ENCODE results near the gene ACTR8. TPM values are rescaled to one million over a fixed set of nuclear protein-coding genes. Genes with fewer than 3 reads are reported as not detected.

ACTR8 gene
- total RNA-seq, 6 donors from 2014 or later = 16.2 to 29.7 (median 20.4) TPM

DNA sequence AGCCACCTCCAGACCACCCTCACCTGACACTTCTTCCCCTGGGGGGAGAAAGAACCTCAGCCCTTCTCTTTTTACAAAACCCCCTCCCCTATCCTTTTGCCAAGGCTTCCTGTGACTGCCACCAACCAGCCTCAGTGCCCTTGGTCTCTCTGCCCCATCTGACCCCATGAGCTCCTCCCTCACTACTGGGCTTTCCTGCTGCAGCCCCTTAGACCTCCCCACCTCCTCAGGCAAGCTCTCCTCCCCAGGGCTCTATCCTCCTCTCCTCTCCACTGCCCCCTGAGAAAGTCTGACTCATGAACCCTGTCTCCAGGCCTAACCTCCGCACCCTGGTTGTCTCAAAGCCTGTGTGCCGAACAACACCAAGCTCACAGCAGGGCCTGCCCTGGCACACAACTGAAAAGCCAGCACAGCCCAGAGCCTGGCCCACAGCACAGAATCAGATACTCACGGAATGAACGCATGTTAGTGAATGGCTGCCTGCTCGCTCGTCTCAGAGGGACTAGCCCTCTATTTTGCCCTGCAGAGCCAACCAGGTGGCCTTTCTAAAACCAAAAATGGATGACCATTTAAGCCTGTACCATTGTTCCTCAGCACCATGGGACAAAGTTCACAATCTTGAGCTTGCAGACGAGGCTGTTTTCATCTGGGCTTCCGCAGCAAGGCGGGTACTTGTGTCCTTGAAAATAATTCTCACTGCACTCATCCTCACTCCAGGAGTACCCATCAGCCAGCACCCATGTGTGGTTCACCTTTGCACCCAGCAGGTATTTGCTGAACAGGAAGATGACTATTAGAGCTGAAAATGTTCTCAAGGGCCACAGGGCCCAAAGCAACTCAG is 37.5 kb downstream of the ACTR8 start:
- DNase-seq = no peak
- Histone ChIP-seq H3K9me3 (no peaks in the 10 kb centered on the region), H3K27me3 (peaks cover 0 to 2% (median 0%) of the 10 kb centered on the region in 4 donors), H3K36me3 (no peaks in the 10 kb centered on the region), H3K4me1 (peaks cover 8 to 48% (median 22%) of the 10 kb centered on the region in 4 donors), H3K27ac (no peak overlapping the region), H3K4me3 (no peak overlapping the region)
- TF ChIP-seq, protein P1, sequence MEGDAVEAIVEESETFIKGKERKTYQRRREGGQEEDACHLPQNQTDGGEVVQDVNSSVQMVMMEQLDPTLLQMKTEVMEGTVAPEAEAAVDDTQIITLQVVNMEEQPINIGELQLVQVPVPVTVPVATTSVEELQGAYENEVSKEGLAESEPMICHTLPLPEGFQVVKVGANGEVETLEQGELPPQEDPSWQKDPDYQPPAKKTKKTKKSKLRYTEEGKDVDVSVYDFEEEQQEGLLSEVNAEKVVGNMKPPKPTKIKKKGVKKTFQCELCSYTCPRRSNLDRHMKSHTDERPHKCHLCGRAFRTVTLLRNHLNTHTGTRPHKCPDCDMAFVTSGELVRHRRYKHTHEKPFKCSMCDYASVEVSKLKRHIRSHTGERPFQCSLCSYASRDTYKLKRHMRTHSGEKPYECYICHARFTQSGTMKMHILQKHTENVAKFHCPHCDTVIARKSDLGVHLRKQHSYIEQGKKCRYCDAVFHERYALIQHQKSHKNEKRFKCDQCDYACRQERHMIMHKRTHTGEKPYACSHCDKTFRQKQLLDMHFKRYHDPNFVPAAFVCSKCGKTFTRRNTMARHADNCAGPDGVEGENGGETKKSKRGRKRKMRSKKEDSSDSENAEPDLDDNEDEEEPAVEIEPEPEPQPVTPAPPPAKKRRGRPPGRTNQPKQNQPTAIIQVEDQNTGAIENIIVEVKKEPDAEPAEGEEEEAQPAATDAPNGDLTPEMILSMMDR (IDR thresholded peaks at IDR 0.05) = no peak
- TF ChIP-seq POLR2A (IDR thresholded peaks at IDR 0.05) = no peak
- TF ChIP-seq EP300 (IDR thresholded peaks at IDR 0.05) = no peak
- TF ChIP-seq POLR2AphosphoS5 (IDR thresholded peaks at IDR 0.05) = no peak
- no peak for ATAC-seq (ENCODE audit: low FRiP score in 2 of 2)
- 81 to 96% methylated on average over 8 to 9 of the region's 9 CpGs for WGBS, 2 donors

DNA sequence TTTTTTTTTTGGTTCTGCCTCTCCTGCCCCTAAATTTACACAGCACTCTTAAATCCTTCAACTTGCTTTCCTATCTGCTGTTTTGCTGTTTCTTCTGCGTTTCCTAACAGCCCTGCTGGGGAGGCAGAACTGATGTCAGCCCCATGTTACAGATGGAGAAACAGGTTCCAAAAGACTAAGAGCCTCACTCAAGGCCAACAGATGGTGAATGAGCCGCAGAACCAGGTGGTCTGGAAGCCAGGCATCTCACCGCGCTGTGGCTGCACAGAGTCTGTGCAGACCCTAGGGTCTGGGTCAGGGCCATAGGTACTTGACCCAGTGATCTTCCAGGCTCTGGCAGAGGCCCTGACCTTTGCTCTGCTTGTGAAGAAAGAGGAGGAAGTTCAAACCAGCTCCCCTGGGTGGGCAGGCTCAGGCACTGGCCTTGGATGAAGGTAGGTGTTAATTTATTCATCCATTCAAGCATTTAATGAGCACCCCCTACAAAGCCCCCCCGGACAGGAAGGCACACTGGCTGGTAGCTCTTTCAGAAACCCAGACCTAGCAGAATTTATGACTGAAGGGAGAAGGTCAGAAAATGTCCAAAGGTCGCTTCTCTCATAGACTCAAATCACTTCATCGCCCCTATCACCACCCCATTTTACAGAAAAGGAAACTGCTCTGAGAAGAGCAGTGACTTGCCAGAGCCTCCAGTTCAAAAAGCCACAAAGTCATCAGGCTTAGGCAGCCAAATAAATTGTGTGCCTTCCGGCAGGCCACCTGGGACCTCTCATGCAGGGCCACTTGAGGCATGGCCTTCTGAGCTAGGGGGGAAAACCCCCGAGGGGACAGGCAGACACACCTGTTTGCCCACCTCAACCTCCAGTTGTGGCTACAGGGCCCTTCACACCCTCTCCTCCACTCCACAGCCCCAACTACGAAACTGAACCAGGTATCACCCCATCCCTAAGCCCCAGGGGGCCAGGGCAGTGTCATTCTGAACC is 38.5 kb downstream of the ACTR8 start:
- ATAC-seq (ENCODE audit: low FRiP score in 2 of 2) (no peak), DNase-seq (no peak)
- H3K9me3 ChIP-seq = no peaks in the 10 kb centered on the region
- TF ChIP-seq POLR2A (IDR thresholded peaks at IDR 0.05) = no peak
- no peak for TF ChIP-seq POLR2AphosphoS5 (IDR thresholded peaks at IDR 0.05)
- TF ChIP-seq, protein P1 (IDR thresholded peaks at IDR 0.05) = no peak
- TF ChIP-seq EP300 (IDR thresholded peaks at IDR 0.05) = no peak
- no peak overlapping the region for H3K27ac ChIP-seq
- WGBS, 2 donors = 75 to 83% methylated on average over 8 to 10 of the region's 10 CpGs
- no peaks in the 10 kb centered on the region for H3K36me3 ChIP-seq
- H3K4me3 ChIP-seq = no peak overlapping the region
- peaks cover 8 to 48% (median 22%) of the 10 kb centered on the region in 4 donors for H3K4me1 ChIP-seq
- H3K27me3 ChIP-seq = peaks cover 0 to 2% (median 0%) of the 10 kb centered on the region in 4 donors

DNA sequence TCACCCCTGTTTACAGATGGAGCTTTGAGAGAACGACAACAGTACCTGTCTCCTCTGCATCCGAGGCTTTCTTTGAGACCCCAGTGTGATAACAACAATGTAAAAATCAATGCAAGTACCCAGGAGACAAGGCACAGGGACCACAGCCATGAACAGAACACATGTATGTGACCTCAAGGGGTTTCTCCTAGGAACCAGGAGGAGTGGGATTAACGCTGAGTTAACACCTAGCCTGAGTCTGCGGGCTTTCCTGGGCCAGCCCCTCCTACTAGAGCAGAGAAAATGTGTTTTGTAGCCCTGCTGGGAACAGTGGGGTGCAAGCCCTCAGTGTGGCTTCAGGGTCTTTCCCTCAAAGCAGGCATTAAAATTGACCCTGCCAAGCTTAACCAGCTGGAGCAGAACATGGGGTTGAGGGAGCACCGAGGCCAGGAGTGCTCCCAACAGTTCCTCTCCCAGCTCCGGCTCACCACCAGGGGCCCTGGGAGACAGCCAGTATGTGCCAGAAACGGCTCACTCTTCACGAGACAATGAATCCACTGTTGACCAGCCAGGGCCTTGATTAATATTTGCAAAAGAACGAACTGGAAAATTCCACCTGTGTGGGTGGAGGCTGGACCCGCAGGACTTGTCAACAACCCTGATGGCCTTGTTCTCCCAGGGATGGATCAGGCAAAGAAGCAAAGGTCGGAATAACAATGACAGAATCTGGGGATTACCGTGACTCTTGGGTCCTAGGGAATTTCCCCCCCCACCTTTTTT is 39.3 kb downstream of the ACTR8 start:
- DNase-seq (peak in 1 of 2 donors; percentile 62), ATAC-seq (ENCODE audit: low FRiP score in 2 of 2) (no peak)
- Histone ChIP-seq H3K4me1 (peaks cover 8 to 49% (median 22%) of the 10 kb centered on the region in 4 donors), H3K27me3 (peaks cover 0 to 2% (median 0%) of the 10 kb centered on the region in 4 donors), H3K27ac (peak overlapping the region in 2 of 4 donors; percentile 37 to 39), H3K36me3 (no peaks in the 10 kb centered on the region), H3K4me3 (no peak overlapping the region), H3K9me3 (no peaks in the 10 kb centered on the region)
- TF ChIP-seq EP300 (IDR thresholded peaks at IDR 0.05) = no peak
- TF ChIP-seq, protein P1 (IDR thresholded peaks at IDR 0.05) = peak in 1 of 6 experiments; percentile 24
- TF ChIP-seq POLR2AphosphoS5 (IDR thresholded peaks at IDR 0.05) = no peak
- no peak for TF ChIP-seq POLR2A (IDR thresholded peaks at IDR 0.05)
- WGBS, 2 donors = 52 to 57% methylated on average over 11 to 12 of the region's 12 CpGs

DNA sequence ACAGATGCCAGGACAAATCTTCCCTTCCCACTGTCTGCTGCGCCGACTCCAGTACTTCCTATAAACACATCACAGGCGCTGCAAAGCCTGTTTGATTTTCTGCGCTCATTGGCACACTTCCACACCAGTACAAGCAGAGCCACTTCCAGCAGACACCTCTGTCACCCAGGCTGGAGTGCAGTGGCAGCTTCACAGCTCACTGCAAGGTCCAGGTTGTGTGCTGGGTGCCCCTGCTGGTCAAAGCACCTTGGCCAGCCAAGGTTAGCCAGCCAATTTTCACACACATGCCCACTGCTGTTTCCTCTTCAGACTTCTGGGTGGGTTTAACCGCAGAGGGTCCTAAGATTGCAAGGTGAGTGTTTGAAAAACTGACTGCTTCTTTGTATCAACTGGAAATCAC is 40.7 kb downstream of the ACTR8 start:
- peaks cover 4 to 47% (median 16%) of the 10 kb centered on the region in 4 donors for H3K4me1 ChIP-seq

More for the DNA sequence above, 40.7 kb downstream of the ACTR8 start:
- TF ChIP-seq, protein P1 (IDR thresholded peaks at IDR 0.05) = no peak
- TF ChIP-seq POLR2AphosphoS5 (IDR thresholded peaks at IDR 0.05) (no peak), POLR2A (IDR thresholded peaks at IDR 0.05) (no peak), EP300 (IDR thresholded peaks at IDR 0.05) (no peak)
- H3K4me3 ChIP-seq = no peak overlapping the region
- no peaks in the 10 kb centered on the region for H3K9me3 ChIP-seq
- DNase-seq = no peak
- no peak for ATAC-seq (ENCODE audit: low FRiP score in 2 of 2)
- H3K27ac ChIP-seq = no peak overlapping the region
- peaks cover 0 to 1% (median 0%) of the 10 kb centered on the region in 4 donors for H3K27me3 ChIP-seq
- no peaks in the 10 kb centered on the region for H3K36me3 ChIP-seq
- WGBS, 2 donors = 79 to 80% methylated on average over 4 to 5 of the region's 5 CpGs

Measured in upper lobe of left lung (tissue), 6 donors.